ENCODE data around the gene MARCO.
A peak's percentile ranks its signal among the peaks of the same experiment; 100 is the strongest.
"Not testable (repeated sequence)": the region's sequence is repeated elsewhere in the genome, so short reads cannot be mapped to it uniquely, and the experiment has no call there.

Gene MARCO

DNA sequence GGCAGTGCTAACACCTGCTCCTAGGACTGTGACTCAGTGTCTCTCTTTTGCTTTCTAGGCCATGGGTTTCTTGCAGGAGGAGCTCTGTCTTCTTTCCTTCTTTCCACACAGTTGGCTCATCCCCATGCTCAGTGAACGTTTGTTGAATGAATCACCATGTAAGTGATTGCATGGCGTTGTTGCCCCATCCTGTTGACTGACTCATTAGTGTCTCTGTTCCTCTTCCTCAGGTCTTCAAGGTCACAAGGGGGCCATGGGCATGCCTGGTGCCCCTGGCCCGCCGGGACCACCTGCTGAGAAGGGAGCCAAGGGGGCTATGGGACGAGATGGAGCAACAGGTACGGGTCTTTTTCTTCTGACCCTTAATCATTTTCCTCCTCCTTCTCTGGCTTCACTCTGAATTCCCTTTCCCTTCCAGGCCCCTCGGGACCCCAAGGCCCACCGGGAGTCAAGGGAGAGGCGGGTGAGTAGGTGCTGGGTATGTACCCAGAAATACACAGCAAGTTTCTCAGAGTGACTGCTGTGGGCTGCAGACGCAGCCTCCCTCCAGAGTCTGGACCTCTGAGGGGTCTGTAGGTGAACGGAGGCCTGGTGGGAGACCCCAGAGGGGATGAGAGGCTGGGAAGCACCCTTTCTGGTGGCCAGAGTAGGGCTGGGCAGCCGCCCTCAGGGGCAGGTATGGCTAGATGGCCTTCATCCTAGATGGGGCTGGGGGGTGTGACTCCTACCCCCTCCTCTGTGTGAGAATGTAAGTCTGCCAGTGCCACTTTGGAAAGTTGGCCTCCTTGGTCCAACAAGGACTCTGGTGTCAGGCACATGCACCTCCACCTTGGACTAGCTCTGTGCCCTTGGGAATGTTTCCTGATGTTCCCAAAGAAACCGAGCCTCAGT lies 32.4 kb downstream of the MARCO start:
- DNase-seq (ENCODE audit: low read depth), result peak; percentile 72

DNA sequence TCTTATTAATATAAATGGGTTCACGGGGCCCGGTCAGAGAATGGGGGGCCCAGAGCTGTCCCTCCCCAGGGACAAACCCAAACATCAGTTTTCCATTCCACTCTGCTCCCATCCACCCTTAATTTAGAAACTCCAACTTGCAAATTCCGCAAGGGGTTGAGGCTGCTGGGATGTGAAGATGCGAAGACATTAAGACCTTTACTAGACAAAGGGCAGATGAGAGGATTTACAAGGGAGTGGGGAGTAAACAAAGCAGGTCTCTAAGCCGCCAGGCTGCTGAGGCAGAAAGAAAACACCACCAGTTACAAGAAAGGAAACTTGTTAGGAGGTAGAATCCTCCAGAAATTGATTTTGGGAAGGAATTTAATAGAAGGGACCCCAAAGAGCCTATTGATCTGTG lies 33.1 kb downstream of the MARCO start:
- DNase-seq (ENCODE audit: low read depth), result no peak

DNA sequence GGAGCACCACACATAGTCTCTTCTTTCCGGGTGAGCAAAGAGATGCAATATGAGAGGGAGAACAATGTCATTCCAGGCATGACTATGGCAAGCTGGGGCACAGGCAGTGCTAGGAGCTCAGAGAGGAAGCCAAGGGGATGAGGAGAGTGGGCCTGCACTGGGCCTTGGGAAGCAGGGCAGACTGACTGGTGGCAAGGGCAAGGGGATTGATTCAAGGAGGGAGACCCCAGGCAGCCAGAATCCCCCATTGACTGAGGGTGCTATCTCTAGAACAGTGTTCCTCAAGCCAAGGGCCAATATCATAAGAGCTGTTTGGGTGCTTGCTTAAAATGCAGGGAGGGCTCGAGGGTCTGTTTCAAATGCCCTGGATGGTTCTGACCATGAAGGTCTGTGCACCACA lies 36.1 kb downstream of the MARCO start:
- DNase-seq (ENCODE audit: low read depth), result no peak

DNA sequence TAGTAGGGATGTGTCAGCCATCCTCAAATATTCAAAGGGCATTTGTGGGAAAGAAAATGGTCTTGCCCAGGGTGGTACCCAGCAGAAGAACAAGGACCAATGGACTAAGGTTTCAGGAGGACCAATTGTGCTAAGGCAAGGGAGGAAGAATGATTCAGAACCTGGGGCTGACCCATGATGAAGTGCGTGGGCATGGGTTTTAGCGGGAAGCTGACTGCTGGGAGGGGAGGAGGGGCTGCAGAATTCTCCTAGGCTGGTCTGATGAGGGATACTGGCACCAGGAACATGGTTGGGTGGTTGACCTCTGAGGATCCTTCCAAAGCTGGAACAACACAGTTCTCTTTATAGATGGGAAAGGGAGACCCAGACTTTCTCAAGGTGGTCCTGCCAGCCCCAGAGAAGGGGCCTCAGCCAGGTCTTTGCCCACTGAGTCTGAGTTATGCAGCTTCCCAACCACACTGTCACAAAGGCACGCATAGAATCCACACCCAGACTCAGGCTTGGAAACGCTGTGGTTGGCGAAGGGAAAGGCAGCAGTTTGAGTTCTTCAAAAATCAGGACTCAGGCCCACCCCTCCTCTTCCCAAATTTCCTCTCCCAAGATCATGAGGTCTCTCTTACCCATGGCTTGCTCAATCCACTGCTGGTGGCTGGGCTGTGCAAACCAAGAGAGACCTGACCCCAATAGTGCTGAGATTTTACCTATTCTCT lies 37.3 kb downstream of the MARCO start:
- no peak for DNase-seq (ENCODE audit: low read depth)

DNA sequence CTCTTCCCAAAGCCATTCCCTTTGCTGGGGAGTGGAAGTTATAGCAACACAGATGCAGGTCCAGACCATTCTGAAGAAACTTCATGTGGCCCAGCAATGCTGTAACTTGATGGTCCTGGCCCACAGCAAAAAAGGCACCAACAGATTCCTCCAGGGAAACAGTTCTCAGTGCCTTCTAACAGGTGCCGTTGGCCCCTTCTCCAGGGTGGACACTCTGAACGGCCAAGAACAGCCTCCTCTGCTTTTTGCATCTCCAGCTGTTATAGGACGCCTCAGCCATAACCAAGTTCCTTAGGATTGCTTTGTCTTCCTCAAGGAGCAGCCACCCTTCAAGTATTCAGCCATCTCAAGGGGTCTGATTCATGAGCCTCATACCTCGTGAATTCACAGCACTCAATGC lies 38.0 kb downstream of the MARCO start:
- DNase-seq (ENCODE audit: low read depth), result no peak

DNA sequence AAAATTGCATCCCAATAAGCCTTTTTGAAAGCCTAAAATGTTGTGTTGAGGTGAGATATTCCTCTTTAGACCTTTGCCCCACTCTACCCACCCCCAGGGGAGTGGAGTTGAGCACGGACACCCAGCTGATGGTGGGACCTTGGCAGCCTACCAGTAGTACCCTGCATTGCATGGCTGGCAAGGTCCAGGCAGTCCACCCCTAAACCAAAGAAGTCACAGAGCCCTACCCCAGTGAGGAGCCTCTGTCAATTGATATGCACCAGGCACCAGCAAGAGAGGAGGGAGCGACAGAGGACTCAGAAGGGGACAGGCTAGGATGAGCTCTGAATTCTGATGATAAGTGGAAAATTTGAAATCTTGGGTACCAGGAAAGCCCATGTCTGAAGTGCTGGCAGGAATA lies 38.6 kb downstream of the MARCO start:
- DNase-seq (ENCODE audit: low read depth), result no peak

DNA sequence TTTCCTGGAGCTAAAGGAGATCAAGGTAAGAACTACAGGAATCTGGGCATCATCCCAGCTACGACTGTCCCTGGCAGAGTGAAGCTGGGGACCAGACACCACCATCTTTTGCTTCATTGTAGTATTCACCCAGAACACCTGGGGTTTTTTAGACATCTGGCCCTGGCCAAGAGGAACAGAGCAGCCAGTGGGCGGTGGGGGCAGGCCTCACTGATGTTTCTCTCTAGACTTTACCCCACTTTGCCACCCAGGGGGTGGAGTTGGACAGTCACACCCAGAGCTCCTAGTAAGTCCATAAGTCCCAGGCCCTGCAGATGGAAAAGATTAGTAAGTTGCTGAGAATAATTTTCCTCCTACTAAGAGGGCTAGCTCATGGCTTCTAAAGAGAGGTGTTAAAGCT lies 39.6 kb downstream of the MARCO start:
- DNase-seq (ENCODE audit: low read depth), result no peak

DNA sequence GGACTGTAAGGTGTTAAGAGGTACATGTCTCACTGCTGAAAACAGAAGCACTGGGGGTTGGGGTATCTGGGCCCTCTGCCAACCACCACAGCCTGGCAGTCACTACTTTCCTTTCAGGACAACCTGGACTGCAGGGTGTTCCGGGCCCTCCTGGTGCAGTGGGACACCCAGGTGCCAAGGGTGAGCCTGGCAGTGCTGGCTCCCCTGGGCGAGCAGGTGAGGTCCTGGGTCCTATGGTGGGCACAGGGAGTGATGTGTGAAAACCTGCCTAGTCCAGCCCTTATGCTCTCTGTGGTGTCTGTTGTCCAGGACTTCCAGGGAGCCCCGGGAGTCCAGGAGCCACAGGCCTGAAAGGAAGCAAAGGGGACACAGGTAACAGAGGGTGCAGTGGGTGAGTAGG lies 40.0 kb downstream of the MARCO start:
- DNase-seq (ENCODE audit: low read depth), result no peak

DNA sequence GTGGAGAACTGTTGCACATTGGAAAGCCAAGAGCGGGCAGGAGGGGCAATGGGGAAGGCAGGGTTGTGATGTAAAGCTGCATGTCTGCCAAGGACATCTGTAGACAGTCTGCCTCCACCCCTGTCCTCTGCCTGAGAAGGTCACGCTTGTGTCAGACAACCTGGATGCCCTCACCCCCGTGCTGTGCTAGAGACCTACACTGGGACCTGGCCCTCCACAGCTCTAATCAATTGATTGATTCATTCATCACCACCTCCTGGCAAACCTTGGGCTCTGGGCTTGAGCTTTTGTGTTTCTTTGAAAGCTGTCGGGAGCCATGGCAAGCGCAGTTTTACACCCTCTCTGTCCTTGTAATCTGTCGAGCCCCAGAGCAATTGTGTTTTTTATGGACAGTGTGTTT lies 41.1 kb downstream of the MARCO start:
- DNase-seq (ENCODE audit: low read depth), result no peak

DNA sequence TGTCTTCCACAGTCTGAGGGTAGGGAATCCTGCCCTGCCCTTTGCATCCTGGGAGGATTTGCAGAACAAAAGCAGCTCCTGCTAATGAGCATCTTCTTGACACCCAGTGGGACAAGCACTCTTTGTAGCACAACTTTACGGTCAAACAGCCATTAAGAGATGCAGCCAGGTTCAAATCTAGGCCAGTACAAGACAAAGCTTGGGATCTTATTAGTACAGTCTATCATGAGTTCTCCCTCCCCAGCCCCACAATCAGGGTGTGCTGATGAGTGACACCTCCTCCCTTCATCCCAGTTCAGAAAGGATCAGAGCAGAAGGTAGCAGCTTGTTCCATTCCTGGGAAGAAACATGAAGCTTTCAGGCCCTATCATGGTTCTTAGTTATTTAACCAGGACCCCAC lies 41.9 kb downstream of the MARCO start:
- no peak for DNase-seq (ENCODE audit: low read depth)

DNA sequence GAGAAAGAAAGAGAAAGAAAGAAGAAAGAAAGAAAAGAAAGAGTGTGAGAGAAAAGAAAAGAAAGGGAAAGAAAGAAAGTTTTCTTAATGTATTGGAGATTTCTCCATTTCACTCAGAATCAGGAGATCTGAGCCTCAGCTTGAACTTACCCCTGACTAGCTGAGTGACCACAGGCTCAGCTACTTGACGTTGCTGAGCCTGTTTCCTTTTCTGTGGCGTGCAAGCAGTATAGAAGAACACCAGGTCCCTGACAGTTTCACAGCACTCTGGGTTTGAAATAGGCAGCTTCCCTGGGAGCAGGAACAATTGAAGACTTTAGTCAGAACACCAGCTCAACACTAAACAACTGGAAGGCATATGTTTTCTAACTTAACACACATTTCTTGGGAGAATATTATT lies 44.7 kb downstream of the MARCO start:
- DNase-seq (ENCODE audit: low read depth), result no peak

DNA sequence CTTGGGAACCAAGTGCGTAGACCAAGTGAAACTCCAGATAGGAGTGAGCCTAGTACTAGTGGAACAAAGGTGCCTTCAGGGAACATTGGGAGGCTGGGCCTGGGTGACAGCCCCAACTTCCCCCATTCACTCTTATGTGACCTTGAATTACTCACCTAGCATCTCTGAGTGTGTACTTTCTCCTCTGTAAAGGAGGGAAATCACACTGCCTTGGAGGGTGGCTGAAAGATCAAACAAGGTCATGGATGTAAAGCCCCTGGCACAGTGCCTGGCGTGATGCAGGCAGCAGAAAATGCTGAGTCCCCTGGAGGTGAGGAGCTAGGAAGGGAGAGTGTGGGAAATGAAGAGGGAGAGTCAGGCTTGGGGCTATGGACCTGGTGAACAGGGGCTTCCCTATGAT lies 45.9 kb downstream of the MARCO start:
- DNase-seq (ENCODE audit: low read depth), result no peak

DNA sequence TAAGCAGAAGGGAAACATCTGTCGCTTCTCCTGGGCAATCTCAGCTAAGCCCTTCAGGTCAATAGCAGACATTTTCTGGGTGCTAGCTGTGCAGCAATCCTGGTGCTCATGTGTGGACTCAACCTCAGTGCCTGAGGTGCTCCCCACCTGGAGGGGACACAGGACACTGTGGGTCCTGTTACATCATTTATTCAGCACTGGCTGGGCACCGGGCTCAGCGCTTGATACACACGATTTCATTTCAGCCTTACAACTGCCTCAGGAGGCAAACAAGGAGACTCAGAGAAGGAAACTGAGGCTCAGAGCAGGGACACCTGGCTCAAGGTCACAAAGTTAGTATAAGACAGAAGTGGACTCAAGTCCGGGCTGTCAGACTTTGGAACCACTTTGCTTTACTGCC lies 46.7 kb downstream of the MARCO start:
- no peak for DNase-seq (ENCODE audit: low read depth)

DNA sequence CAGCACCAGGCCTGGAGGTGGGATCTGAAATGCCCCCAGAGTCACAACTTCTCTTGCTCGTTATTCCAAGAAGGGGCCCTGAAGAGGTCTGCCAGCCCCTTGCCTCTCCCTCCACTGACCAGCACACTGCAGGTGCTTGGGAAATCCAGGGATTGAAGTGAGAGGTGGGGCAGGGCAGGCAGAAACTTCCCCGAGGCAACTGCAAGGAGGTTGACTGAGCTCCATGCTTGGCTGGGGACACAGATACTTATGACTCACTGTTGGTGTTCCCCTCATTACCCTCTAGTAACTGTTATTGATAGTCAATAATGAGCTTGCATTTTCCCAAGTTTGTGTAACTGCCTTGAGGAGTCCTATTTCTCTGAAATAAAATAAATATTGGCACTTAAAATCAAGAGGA lies 47.5 kb downstream of the MARCO start:
- no peak for DNase-seq (ENCODE audit: low read depth)

DNA sequence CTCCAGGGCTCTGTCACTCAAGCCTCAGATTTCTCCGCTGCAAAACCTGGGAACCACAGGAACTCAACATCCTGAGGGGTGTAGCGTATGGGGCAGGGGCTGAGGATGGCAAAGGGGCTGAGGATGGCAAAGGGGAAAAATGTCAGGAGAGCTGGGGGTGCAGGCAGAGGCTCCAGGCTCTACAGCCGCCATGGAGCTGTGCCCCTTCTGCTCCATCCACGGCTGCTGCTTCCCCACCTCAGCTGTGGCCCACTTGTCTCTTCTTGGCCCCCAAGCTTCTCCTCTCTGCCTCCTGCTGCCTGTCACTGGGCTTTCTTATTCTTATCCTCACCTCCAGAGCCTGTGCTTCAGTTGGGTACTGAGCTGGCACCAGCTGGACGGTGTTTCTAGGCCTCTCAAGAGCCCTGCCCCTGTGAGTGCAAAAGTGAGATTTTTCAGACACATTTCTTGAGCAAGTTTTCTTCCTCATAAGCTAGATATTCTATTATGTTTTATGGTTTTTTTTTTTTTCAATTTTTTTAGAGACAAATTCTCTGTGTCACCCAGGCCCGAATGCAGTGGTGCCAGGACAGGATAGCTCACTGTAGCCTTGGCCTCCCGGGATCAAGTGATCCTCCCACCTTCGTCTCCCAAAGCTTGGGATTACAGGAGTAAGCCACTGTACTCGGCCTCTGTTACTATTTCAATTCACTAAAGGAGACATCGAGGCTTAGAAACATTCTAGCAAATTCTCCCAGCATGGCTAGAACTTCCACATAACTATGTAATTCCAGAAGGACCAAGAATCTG lies 49.0 kb downstream of the MARCO start:
- no peak for DNase-seq (ENCODE audit: low read depth)

DNA sequence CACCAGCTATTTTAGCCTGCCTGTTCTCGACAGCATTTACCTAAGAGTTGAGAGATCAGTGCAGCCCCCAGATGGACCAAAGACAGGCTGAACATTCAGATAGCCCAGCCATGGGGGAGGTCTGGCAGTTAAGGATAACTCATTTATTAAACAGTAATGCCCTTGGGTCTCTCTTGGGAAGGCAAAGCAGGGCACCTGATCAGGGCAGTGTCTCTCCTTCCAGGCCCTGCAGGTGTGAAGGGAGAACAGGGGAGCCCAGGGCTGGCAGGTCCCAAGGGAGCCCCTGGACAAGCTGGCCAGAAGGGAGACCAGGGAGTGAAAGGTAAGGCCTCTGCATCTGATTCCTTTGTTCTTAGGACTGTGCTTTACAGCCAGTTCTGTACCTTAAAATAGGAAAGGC lies 49.6 kb downstream of the MARCO start:
- no peak for DNase-seq (ENCODE audit: low read depth)

DNA sequence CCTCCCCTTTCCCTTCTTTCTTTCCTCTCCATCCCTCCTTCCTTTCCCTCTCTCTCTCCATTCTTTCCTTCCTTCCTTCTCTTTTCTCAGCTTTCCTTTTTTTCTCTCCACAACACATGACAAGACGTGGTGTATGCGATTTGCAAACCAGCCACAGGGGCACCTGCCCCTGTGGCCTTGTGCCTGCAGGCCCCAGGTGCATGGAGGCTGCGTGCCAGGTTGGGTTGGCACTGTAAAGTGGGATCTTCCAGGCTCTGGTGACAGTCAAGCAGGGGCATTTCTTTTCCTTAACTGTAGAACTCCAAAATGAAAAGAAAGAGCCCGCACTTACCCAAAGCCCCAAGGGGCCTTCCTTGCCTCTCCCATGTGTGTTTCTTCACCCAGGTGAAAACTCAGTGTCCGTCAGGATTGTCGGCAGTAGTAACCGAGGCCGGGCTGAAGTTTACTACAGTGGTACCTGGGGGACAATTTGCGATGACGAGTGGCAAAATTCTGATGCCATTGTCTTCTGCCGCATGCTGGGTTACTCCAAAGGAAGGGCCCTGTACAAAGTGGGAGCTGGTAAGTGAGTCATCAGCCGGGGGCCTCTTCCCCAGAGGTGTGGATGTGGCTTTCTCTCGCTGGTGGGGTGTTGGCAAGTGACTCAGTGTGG lies 50.9 kb downstream of the MARCO start:
- DNase-seq (ENCODE audit: low read depth), result no peak

DNA sequence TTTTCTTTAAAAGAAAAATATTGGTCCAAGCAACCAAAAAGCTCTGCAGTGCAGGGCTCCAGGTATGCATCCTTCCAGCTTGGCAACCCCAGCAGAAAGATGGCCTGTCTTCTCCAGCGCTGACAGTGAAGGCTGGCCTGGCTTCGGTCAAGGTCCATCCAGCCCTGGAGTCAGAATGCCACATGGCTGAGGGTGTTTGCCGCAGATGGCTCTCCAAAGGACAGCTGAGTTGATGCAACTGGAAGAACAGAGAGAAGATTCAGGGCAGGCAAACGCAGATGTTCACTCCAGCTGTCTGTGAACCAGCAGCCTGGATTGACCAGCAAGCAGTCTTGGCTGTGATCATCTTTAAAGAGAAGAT lies 51.4 kb downstream of the MARCO start:
- no peak for DNase-seq (ENCODE audit: low read depth)

DNA sequence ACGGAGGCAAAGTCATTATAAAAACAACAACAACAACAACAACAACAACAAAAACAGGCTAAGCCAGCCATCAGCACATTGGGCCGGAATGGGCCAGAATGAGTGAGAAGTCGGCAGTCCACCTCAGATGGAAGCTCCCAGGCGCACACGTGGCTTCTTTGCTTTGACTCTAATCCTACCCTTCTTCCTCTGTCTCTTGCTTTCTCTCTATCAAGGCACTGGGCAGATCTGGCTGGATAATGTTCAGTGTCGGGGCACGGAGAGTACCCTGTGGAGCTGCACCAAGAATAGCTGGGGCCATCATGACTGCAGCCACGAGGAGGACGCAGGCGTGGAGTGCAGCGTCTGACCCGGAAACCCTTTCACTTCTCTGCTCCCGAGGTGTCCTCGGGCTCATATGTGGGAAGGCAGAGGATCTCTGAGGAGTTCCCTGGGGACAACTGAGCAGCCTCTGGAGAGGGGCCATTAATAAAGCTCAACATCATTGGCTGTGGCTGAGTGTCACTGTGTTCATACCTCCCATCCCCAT lies 52.2 kb downstream of the MARCO start:
- DNase-seq (ENCODE audit: low read depth), result no peak

DNA sequence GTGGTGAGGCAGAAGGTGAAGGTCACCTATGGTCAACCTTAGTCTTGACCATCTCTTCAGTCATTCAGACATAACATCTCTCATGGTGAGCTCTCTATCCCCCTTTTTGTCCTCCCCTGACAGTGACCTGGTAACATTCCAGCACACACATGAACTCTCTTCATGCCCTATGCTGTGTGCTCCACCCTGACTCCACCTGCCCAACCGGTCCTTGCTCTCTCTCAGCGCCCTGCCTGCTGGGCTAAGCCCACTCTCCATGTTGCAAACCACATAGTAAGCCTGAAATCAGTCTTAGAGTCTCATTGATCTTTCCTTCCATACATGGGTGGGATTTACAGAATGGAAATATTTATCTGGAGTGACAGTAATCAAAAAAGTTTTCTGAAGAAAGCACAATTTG lies 52.8 kb downstream of the MARCO start:
- no peak for DNase-seq (ENCODE audit: low read depth)

DNA sequence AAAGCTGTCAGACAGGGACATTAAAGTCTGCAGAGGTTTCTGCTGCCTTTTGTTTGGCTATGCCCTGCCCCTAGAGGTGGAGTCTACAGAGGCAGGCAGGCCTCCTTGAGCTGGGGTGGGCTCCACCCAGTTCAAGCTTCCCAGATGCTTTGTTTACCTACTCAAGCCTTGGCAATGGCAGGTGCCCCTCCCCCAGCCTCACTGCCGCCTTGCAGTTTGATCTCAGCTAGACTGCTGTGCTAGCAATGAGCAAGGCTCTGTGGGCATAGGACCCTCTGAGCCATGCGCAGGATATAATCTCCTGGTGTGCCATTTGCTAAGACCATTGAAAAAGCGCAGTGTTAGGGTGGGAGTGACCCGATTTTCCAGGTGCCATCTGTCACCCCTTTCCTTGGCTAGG lies 61.9 kb downstream of the MARCO start:
- DNase-seq (ENCODE audit: low read depth), result not testable (repeated sequence)

DNA sequence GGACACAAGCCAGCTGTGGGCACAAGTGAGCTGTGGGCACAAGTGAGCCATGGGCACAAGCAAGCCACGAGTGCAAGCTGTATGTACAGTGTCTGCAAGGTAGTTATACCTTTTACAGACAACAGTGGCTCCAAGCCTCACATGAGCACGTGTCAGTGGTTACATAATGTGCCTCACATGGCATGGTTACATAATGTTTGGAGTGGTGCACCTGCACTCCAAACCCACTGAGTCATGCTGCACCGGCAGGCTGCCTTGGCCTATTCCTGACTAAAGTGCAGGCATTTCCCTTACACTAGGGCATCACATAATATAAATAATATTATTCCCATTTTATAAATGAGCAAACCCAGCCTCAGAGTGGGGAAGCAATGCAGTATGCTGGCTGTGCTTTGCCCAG lies 62.6 kb downstream of the MARCO start:
- no peak for DNase-seq (ENCODE audit: low read depth)
